T-cell (primary cell): ENCODE measurements around the gene SRSF5. TPM values are rescaled to one million over a fixed set of nuclear protein-coding genes. Genes with fewer than 3 reads are reported as not detected.

ENCODE experiments used
- ATAC-seq, 4 experiments: fragments of 200-7000 bp in 3 of 4; fragments of 150-1000 bp in 1 of 4; cut with Tn5 transposase; replicated peaks in 1 of 4; 1 replicate in 3 of 4; 2 replicates in 1 of 4; pipeline ENCODE4 v1.10.0; 2021; ENCODE audit warnings: moderate library complexity in 3 of 4, mild to moderate bottlenecking in 2 of 4, moderate number of reproducible peaks in 1 of 4
- CTCF ChIA-PET, 2 donors: fragments of 300-600 bp; sonication (Branson Sonifier 250); formaldehyde crosslinking; loops; one replicate each; lab custom pipeline; 2022; ENCODE audit warnings: antibody characterized with exemption in 2 of 2; lab: Charles Lee
- POLR2A ChIA-PET, 2 donors: fragments of 300-600 bp; sonication (Branson Sonifier 250); formaldehyde crosslinking; loops; one replicate each; lab custom pipeline; 2022; ENCODE audit warnings: antibody characterized with exemption in 2 of 2; lab: Charles Lee
- DNase-seq, 35 experiments: peaks; one replicate each; pipeline versions ENCODE4 v3.0.0 to v3.0.0-alpha.2; 2013 to 2023
- H3K27ac ChIP-seq: one replicate; pipeline ENCODE4 v1.5.1; 2013; ENCODE audit warnings: low read length
- H3K27me3 ChIP-seq, 2 experiments: replicated peaks in 1 of 2; 1 replicate in 1 of 2; 2 replicates in 1 of 2; pipeline versions ENCODE4 v1.6.1 to v1.7.0; 2013; ENCODE audit warnings: low read length in 1 of 2, mixed read lengths in 1 of 2; ENCODE audit not compliant: control insufficient read depth in 2 of 2, insufficient read depth in 2 of 2; ENCODE audit errors: extremely low read depth in 1 of 2
- H3K36me3 ChIP-seq, 2 donors: 1 replicate in 1 of 2; 2 replicates in 1 of 2; pipeline versions ENCODE4 v1.6.1 to v1.7.0; 2013; ENCODE audit warnings: low read length in 1 of 2; ENCODE audit not compliant: control insufficient read depth in 2 of 2, insufficient read depth in 1 of 2; ENCODE audit errors: extremely low read depth in 1 of 2
- H3K4me1 ChIP-seq, 2 experiments: 1 replicate in 1 of 2; 2 replicates in 1 of 2; pipeline versions ENCODE4 v1.6.1 to v1.7.0; 2013; ENCODE audit warnings: low read length in 2 of 2, mixed read lengths in 1 of 2; ENCODE audit not compliant: insufficient read depth in 2 of 2, control insufficient read depth in 1 of 2; ENCODE audit errors: extremely low read depth in 1 of 2
- H3K4me3 ChIP-seq, 2 donors: 1 replicate in 1 of 2; 2 replicates in 1 of 2; pipeline versions ENCODE4 v1.5.1 to v1.7.0; 2013; ENCODE audit warnings: mild to moderate bottlenecking in 2 of 2, low read length in 1 of 2, moderate library complexity in 1 of 2; ENCODE audit not compliant: control insufficient read depth in 1 of 2; ENCODE audit errors: extremely low read depth in 1 of 2
- H3K9me3 ChIP-seq: 2 replicates; pipeline ENCODE4 v1.7.0; 2013
- H3K27ac Mint-ChIP-seq, 2 donors: one replicate each; pipeline ENCODE4 v1.8.0; 2020 to 2021; ENCODE audit warnings: mild to moderate bottlenecking in 2 of 2, mixed read lengths in 2 of 2
- H3K27me3 Mint-ChIP-seq, 2 donors: one replicate each; pipeline ENCODE4 v1.8.0; 2021 to 2022; ENCODE audit warnings: mixed read lengths in 2 of 2
- H3K36me3 Mint-ChIP-seq: one replicate; pipeline ENCODE4 v1.8.0; 2021; ENCODE audit warnings: mixed read lengths
- H3K4me1 Mint-ChIP-seq, 3 donors: one replicate each; pipeline ENCODE4 v1.8.0; 2020 to 2022; ENCODE audit warnings: mixed read lengths in 3 of 3, mild to moderate bottlenecking in 1 of 3
- H3K4me3 Mint-ChIP-seq, 3 donors: one replicate each; pipeline ENCODE4 v1.8.0; 2020 to 2022; ENCODE audit warnings: mild to moderate bottlenecking in 3 of 3, mixed read lengths in 3 of 3, moderate library complexity in 3 of 3
- H3K9me3 Mint-ChIP-seq, 3 donors: one replicate each; pipeline ENCODE4 v1.8.0; 2020 to 2022; ENCODE audit warnings: mixed read lengths in 3 of 3
- WGBS: methylation state at CpG from one replicate; pipeline ENCODE4 v1.1.5; 2013; ENCODE audit warnings: missing lambda C conversion rate; ENCODE audit not compliant: insufficient coverage; 5-methylcytosine and 5-hydroxymethylcytosine counted together
- total RNA-seq, 35 experiments: library from RNA in 6 of 35; stranded (reverse) in 6 of 35; fragments of 120-200 nt in 1 of 35; gene quantifications; one replicate each; pipeline versions ENCODE4 v1.2.1 to v1.2.4 and lab custom pipeline; 2013 to 2026

The SRSF5 gene
- total RNA-seq, 5 donors from 2014 or later (not counting 1 experiment from before 2014, with no cell fraction given) = 788 to 1,543 (median 848) TPM

DNA sequence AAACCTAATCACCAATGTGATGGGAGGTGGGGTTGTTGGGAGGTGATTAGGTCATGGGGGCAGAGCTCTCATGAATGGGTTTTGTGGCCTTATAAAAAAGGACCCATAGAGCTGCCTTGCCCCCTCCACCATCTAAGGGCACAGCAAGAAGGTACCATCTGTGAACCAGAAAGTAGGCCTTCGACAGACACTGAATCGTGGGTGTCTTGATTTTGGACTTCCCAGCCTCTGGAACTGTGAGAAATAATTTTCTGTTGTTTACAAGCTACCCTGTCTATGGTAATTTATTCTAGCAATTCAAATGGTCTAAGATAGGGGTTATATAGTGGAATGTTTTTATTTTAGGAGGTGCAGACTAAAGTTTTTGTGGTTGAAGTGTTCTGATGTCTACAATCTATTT lies 38.0 kb downstream of the SRSF5 start:
- Histone ChIP-seq H3K4me3 (no peak overlapping the region), H3K27ac (no peak overlapping the region), H3K9me3 (no peaks in the 10 kb centered on the region), H3K27me3 (no peaks in the 10 kb centered on the region), H3K36me3 (no peaks in the 10 kb centered on the region), H3K4me1 (no peaks in the 10 kb centered on the region)
- CTCF ChIA-PET = interaction anchor here in 1 of 2 donors (0.7 kb wide), 1 partner anchor 15 kb away, joined by 8 read pairs; no protein-coding TSS in a partner anchor
- peaks cover 0 to 12% of the 10 kb centered on the region in 2 donors for H3K27me3 Mint-ChIP-seq
- POLR2A ChIA-PET = interaction anchor here in 1 of 2 donors (0.6 kb wide), 1 partner anchor 40 kb away, joined by 6 read pairs; no protein-coding TSS in a partner anchor
- H3K4me1 Mint-ChIP-seq = no peaks in the 10 kb centered on the region
- ATAC-seq (no peak), DNase-seq (no peak)
- no peaks in the 10 kb centered on the region for H3K36me3 Mint-ChIP-seq
- WGBS = 80% methylated on average over 1 of the region's 2 CpGs
- no peaks in the 10 kb centered on the region for H3K9me3 Mint-ChIP-seq
- no peak overlapping the region for H3K4me3 Mint-ChIP-seq
- no peak overlapping the region for H3K27ac Mint-ChIP-seq

DNA sequence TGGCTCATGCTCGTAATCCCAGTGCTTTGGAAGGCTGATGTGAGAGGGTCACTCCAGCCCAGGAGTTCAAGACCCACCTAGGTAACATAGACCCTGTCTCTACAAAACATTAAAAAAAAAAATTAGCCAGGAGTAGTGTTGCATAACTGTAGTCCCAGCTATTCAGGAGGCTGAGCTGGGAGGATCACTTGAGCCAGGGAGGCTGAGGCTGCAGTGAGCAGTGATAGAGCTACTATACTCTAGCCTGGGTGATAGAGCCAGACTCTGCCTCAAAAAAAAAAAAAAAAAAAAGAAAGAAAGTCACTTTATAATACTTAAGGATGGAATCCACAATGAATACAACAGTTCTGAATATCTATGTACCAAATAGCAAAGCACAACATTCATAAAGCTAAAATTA lies 40.2 kb downstream of the SRSF5 start:
- Mint-ChIP-seq H3K36me3 (no peaks in the 10 kb centered on the region), H3K27ac (no peak overlapping the region), H3K4me3 (no peak overlapping the region), H3K27me3 (peaks cover 3 to 9% of the 10 kb centered on the region in 2 donors), H3K4me1 (no peaks in the 10 kb centered on the region), H3K9me3 (no peaks in the 10 kb centered on the region)
- ChIA-PET CTCF (interaction anchor here in 1 of 2 donors (0.6 to 1.0 kb wide), 2 partner anchors 11 to 1931 kb away, joined by 3 read pairs; no protein-coding TSS in a partner anchor), POLR2A (interaction anchor here in 1 of 2 donors (0.6 kb wide), 1 partner anchor 8 kb away, joined by 7 read pairs; no protein-coding TSS in a partner anchor)
- no peaks in the 10 kb centered on the region for H3K27me3 ChIP-seq
- no peaks in the 10 kb centered on the region for H3K36me3 ChIP-seq
- no peak for DNase-seq
- H3K4me1 ChIP-seq = no peaks in the 10 kb centered on the region
- WGBS = no CpG with 5 or more reads among the region's 1 CpG
- no peak overlapping the region for H3K27ac ChIP-seq
- no peak overlapping the region for H3K4me3 ChIP-seq
- H3K9me3 ChIP-seq = no peaks in the 10 kb centered on the region
- ATAC-seq = no peak

DNA sequence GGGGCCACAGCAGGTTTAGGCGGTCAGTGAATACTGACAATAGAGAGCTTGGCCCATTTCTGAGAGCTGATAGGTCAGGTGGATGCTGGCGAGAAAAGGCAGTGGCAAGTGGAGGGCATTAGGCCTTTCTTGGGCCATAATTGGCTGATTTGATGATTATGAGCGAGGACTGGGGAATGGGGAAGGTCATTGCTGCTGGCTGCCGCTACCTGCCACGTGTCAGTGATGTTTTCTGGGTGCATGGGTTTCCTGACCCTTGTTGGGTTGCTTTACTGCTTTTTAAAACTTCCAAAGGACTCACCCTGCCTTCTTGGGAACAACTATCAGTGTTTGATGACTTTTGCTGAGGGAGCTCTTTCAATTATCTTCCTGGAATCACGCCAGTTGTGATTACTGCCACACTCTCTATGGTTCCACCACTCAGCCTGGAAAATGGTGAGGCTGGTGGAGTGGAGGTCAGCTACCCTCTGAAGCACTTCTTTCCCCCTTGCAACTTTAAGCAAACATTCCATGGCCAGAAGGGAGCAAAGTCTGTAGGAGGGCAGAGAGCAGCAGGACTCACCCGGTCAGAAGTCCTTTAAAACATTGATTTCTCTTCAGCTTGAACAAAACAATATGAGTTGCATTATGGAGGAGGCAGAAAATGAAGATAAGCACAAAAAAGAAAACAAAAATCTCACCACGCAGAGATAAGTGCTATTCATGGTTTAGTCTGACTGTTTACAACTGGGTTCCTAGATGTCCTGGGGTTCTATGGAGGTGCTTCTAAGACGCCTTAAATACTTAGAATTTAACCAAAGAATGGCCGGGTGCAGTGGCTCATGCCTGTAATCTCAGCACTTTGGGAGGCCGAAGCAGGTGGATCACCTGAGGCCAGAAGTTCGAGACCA lies 42.2 kb downstream of the SRSF5 start:
- CTCF ChIA-PET = no interaction called here
- POLR2A ChIA-PET = no interaction called here
- DNase-seq (no peak), ATAC-seq (no peak)
- peaks cover 3 to 12% of the 10 kb centered on the region in 2 donors for H3K27me3 Mint-ChIP-seq
- Histone ChIP-seq H3K27me3 (no peaks in the 10 kb centered on the region), H3K36me3 (no peaks in the 10 kb centered on the region), H3K9me3 (no peaks in the 10 kb centered on the region), H3K4me1 (no peaks in the 10 kb centered on the region), H3K4me3 (no peak overlapping the region), H3K27ac (no peak overlapping the region)
- no peaks in the 10 kb centered on the region for H3K4me1 Mint-ChIP-seq
- H3K4me3 Mint-ChIP-seq = no peak overlapping the region
- 100% methylated on average over 3 of the region's 12 CpGs for WGBS
- H3K9me3 Mint-ChIP-seq = no peaks in the 10 kb centered on the region
- H3K36me3 Mint-ChIP-seq = no peaks in the 10 kb centered on the region
- H3K27ac Mint-ChIP-seq = no peak overlapping the region

DNA sequence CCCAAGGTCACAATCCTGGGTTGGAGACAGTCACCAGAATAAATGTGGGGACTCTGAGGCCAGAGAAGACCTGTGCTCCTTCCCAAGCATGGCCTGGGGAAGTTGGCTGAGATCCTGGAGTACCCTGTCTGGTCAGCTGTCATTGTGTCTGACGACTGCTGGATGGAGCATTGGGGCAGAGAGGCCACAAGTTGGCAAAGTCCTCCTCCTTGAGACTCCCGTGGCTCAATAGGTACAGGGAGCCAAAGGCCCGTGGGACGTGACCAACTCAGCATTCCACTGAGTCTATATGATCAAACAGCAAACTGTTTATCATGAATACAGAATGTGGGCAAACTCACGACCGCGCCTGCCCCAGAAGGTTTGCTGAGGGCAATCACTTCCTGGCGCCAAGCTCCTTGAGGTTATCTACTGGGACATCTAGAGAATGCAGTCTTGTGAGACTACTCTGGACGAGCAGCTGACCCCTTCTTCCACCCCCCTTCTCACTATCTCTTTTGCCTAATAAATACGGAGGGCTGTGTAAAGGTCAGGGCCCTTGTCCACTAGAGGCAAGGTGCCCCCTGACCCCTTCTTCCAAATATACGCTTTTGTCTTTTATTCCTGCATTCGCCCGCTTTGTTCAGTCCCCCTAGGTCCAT lies 44.4 kb downstream of the SRSF5 start:
- ChIA-PET POLR2A (no interaction called here), CTCF (no interaction called here)
- no peaks in the 10 kb centered on the region for H3K36me3 ChIP-seq
- H3K27me3 Mint-ChIP-seq = peaks cover 3 to 7% of the 10 kb centered on the region in 2 donors
- H3K9me3 ChIP-seq = no peaks in the 10 kb centered on the region
- no peak overlapping the region for H3K27ac ChIP-seq
- H3K27ac Mint-ChIP-seq = no peak overlapping the region
- DNase-seq = no peak
- no peaks in the 10 kb centered on the region for H3K9me3 Mint-ChIP-seq
- ATAC-seq = no peak
- H3K4me3 ChIP-seq = no peak overlapping the region
- no peaks in the 10 kb centered on the region for H3K27me3 ChIP-seq
- H3K4me1 Mint-ChIP-seq = no peaks in the 10 kb centered on the region
- H3K36me3 Mint-ChIP-seq = no peaks in the 10 kb centered on the region
- WGBS = 86% methylated on average over 8 of the region's 13 CpGs
- no peaks in the 10 kb centered on the region for H3K4me1 ChIP-seq
- no peak overlapping the region for H3K4me3 Mint-ChIP-seq

DNA sequence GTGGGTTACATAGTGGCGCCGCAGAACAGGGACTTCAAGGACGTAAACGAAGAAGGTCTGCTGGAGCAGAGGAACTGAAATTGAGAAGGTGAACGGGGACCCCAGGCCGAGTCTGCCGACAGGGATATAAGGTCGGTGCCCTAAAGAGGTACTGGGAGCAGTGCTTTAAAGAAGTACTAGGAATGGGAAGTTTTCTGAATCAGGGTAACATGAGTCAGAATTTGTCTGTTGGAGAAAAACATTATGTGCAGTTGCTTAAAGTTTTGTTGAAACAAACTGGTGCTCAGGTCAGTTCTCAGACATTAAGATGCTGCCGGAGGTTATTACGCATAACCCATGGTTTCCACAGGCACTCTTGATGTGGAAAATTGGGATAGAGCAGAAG lies 44.9 kb downstream of the SRSF5 start:
- no peaks in the 10 kb centered on the region for H3K36me3 ChIP-seq
- CTCF ChIA-PET = no interaction called here
- Mint-ChIP-seq H3K4me1 (no peaks in the 10 kb centered on the region), H3K4me3 (no peak overlapping the region), H3K9me3 (no peaks in the 10 kb centered on the region), H3K36me3 (no peaks in the 10 kb centered on the region), H3K27ac (no peak overlapping the region), H3K27me3 (peaks cover 3 to 7% of the 10 kb centered on the region in 2 donors)
- H3K9me3 ChIP-seq = no peaks in the 10 kb centered on the region
- 89% methylated on average over 10 of the region's 10 CpGs for WGBS
- H3K27me3 ChIP-seq = peaks cover 0 to 3% of the 10 kb centered on the region in 2 experiments
- H3K27ac ChIP-seq = no peak overlapping the region
- DNase-seq (no peak), ATAC-seq (no peak)
- no peak overlapping the region for H3K4me3 ChIP-seq
- no peaks in the 10 kb centered on the region for H3K4me1 ChIP-seq
- POLR2A ChIA-PET = no interaction called here

DNA sequence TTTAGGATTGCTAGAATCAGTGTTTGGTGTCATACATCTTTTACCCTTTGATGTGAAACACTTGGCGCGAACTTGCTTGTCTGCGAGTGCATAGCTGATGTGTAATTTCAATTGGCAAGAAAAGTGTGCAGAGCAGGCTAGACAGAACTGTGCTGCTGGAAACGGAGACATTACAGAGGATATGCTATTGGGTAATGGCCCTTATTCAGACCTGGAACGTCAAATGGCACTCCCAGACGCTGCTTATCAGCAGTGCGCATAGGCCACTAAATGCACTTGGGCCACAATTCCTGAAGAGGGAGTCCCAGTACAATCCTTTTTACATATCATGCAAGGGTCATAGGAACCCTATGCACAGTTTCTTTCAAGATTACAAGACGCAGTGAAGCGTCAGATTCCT lies 45.8 kb downstream of the SRSF5 start:
- whole genome bisulfite sequencing = 94% methylated on average over 8 of the region's 9 CpGs

More for the DNA sequence above, 45.8 kb downstream of the SRSF5 start:
- no peak overlapping the region for H3K27ac ChIP-seq
- no peaks in the 10 kb centered on the region for H3K36me3 Mint-ChIP-seq
- H3K27me3 ChIP-seq = peaks cover 0 to 11% of the 10 kb centered on the region in 2 experiments
- ATAC-seq (no peak), DNase-seq (no peak)
- no peak overlapping the region for H3K27ac Mint-ChIP-seq
- ChIA-PET CTCF (no interaction called here), POLR2A (no interaction called here)
- no peak overlapping the region for H3K4me3 Mint-ChIP-seq
- no peaks in the 10 kb centered on the region for H3K36me3 ChIP-seq
- no peaks in the 10 kb centered on the region for H3K4me1 Mint-ChIP-seq
- peaks cover 3 to 7% of the 10 kb centered on the region in 2 donors for H3K27me3 Mint-ChIP-seq
- no peaks in the 10 kb centered on the region for H3K9me3 ChIP-seq
- H3K4me1 ChIP-seq = no peaks in the 10 kb centered on the region
- H3K4me3 ChIP-seq = no peak overlapping the region
- H3K9me3 Mint-ChIP-seq = no peaks in the 10 kb centered on the region
